AG04450 (cell line): ENCODE results near the gene SDK1. TPM values are rescaled to one million over a fixed set of nuclear protein-coding genes. Genes with fewer than 3 reads are reported as not detected.

Experiments used
- CTCF ChIA-PET: fragments of 300-600, 350-600 bp; formaldehyde crosslinking; extraction: SDS; loops from one replicate; lab custom pipeline; 2022; ENCODE audit warnings: antibody characterized with exemption, inconsistent platforms; lab: Charles Lee
- POLR2A ChIA-PET: fragments of 350-600 bp; formaldehyde crosslinking; extraction: SDS; loops from one replicate; lab custom pipeline; 2021; ENCODE audit warnings: antibody characterized with exemption, inconsistent platforms; lab: Yijun Ruan, JAX
- DNase-seq: peaks from one replicate; pipeline ENCODE4 v3.0.0-alpha.2; 2011; ENCODE audit warnings: low read depth, low spot score
- H3K27ac ChIP-seq: one replicate; pipeline ENCODE4 v1.5.1; 2012; ENCODE audit warnings: low read depth, low read length, control low read depth
- H3K27me3 ChIP-seq: one replicate; pipeline ENCODE4 v1.6.0; 2012; ENCODE audit warnings: low read length; ENCODE audit not compliant: control insufficient read depth, insufficient read depth
- H3K4me3 ChIP-seq: 2 replicates; pipeline ENCODE4 v1.5.1; 2011; ENCODE audit warnings: mild to moderate bottlenecking, low read depth, low read length, control low read depth
- H3K9me3 ChIP-seq: 2 replicates; pipeline ENCODE4 v1.5.1; 2012; ENCODE audit warnings: low read length; ENCODE audit not compliant: control insufficient read depth, insufficient read depth
- CTCF ChIP-seq: IDR thresholded peaks from 2 replicates; pipeline ENCODE4 v1.5.1; 2011; ENCODE audit warnings: low read depth, low read length, control low read depth, inconsistent platforms
- polyA plus RNA-seq: library from polyadenylated mRNA; depleted of rRNA; stranded (reverse); fragments of >200 nt; gene quantifications from 2 replicates; pipeline ENCODE4 v1.2.3, GENCODE V29; 2011

The SDK1 gene
- polyA plus RNA-seq, 1 experiment = 2.2 TPM

- CTCF ChIA-PET = no interaction called here
- POLR2A ChIA-PET = no interaction called here
- Histone ChIP-seq H3K27ac (no peak overlapping the region), H3K4me3 (no peak overlapping the region), H3K9me3 (peaks cover 89% of the 10 kb centered on the region), H3K27me3 (no peaks in the 10 kb centered on the region)
- DNase-seq = no peak
- TF ChIP-seq CTCF = no peak
Measured at GRCh38 chr7:4237296-4238235, 936.5 kb downstream of the SDK1 start.

GRCh38 chr7:4238861-4239260, 937.8 kb downstream of the SDK1 start:
- Histone ChIP-seq H3K4me3 (no peak overlapping the region), H3K9me3 (peaks cover 83% of the 10 kb centered on the region), H3K27me3 (no peaks in the 10 kb centered on the region), H3K27ac (no peak overlapping the region)
- no peak for DNase-seq
- CTCF ChIA-PET = no interaction called here
- no peak for TF ChIP-seq CTCF
- POLR2A ChIA-PET = no interaction called here

- ChIA-PET POLR2A (no interaction called here), CTCF (no interaction called here)
- DNase-seq = no peak
- Histone ChIP-seq H3K27me3 (no peaks in the 10 kb centered on the region), H3K4me3 (no peak overlapping the region), H3K27ac (no peak overlapping the region), H3K9me3 (peaks cover 83% of the 10 kb centered on the region)
- no peak for TF ChIP-seq CTCF
Measured at GRCh38 chr7:4240042-4240441, 939.0 kb downstream of the SDK1 start.

- ChIA-PET CTCF (no interaction called here), POLR2A (no interaction called here)
- Histone ChIP-seq H3K27ac (no peak overlapping the region), H3K27me3 (no peaks in the 10 kb centered on the region), H3K9me3 (peaks cover 84% of the 10 kb centered on the region), H3K4me3 (no peak overlapping the region)
- DNase-seq = no peak
- TF ChIP-seq CTCF = no peak
Measured at GRCh38 chr7:4240520-4241303, 939.7 kb downstream of the SDK1 start.

GRCh38 chr7:4241304-4241612, 940.2 kb downstream of the SDK1 start:
- H3K9me3 ChIP-seq = peaks cover 84% of the 10 kb centered on the region
- ChIA-PET CTCF (no interaction called here), POLR2A (no interaction called here)
- no peaks in the 10 kb centered on the region for H3K27me3 ChIP-seq
- H3K4me3 ChIP-seq = no peak overlapping the region
- H3K27ac ChIP-seq = no peak overlapping the region
- no peak for DNase-seq
- TF ChIP-seq CTCF = no peak
